Measurements from ENCODE around the gene CD22.

GRCh38 chr19:35307931-35308330, 21.1 kb upstream of the CD22 start:
- TF ChIP-seq CTCF (IDR thresholded peaks at IDR 0.05; ENCODE audit: extremely low read depth in 1 of 2, insufficient read depth in 1 of 2, low read depth in 1 of 2, low read length in 2 of 2) (no peak), JUN (IDR thresholded peaks at IDR 0.05; ENCODE audit: borderline replicate concordance, insufficient read depth, insufficient read length, low read depth) (no peak), POLR2A (IDR thresholded peaks at IDR 0.05; ENCODE audit: low read depth, low read length) (no peak)
